Thyroid gland (tissue), 4 donors: ENCODE measurements around the gene DUOXA1. TPM values are rescaled to one million over a fixed set of nuclear protein-coding genes. Genes with fewer than 3 reads are reported as not detected.
A peak's percentile ranks its signal among the peaks of the same experiment; 100 is the strongest.

Experiments used
- DNase-seq, 2 donors: peaks; one replicate each; pipeline ENCODE4 v3.0.0-alpha.2; 2019
- H3K27ac ChIP-seq, 3 donors: fragments of 200-600 bp; sonication (generic); 1 replicate in 2 of 3; 2 replicates in 1 of 3; pipeline ENCODE4 v1.5.1; 2016 to 2019; ENCODE audit warnings: mild to moderate bottlenecking in 1 of 3, moderate library complexity in 1 of 3
- H3K27me3 ChIP-seq: fragments of 200-600 bp; sonication (generic); one replicate; pipeline ENCODE4 v1.5.1; 2019
- H3K36me3 ChIP-seq, 2 donors: fragments of 200-600 bp; sonication (generic); one replicate each; pipeline ENCODE4 v1.5.1; 2016 to 2019
- H3K4me1 ChIP-seq, 2 donors: fragments of 200-600 bp; sonication (generic); one replicate each; pipeline ENCODE4 v1.5.1; 2017 to 2019
- H3K4me3 ChIP-seq, 3 donors: fragments of 200-600 bp; sonication (generic); replicated peaks in 1 of 3; 1 replicate in 2 of 3; 2 replicates in 1 of 3; pipeline ENCODE4 v1.5.1; 2016; ENCODE audit warnings: mild to moderate bottlenecking in 1 of 3
- H3K9me3 ChIP-seq: fragments of 200-600 bp; sonication (generic); one replicate; pipeline ENCODE4 v1.5.1; 2017
- CTCF ChIP-seq, 6 experiments: fragments of 200-600 bp in 3 of 6; fragments of 450-650 bp in 3 of 6; sonication (generic) in 3 of 6; IDR thresholded peaks; one replicate each; pipeline ENCODE4 v1.5.1; 2016 to 2019; ENCODE audit warnings: antibody characterized with exemption in 6 of 6, mild to moderate bottlenecking in 2 of 6, inconsistent platforms in 1 of 6, moderate library complexity in 1 of 6
- POLR2A ChIP-seq, 2 donors: fragments of 450-650 bp; IDR thresholded peaks; one replicate each; pipeline ENCODE4 v1.6.1; 2017; ENCODE audit warnings: antibody characterized with exemption in 2 of 2, mild to moderate bottlenecking in 2 of 2, moderate library complexity in 1 of 2
- WGBS, 2 donors: methylation state at CpG; one replicate each; pipeline ENCODE4 v1.1.5; 2017; 5-methylcytosine and 5-hydroxymethylcytosine counted together
- intact Hi-C: fragments of 100-400 bp; cut with DNase I; formaldehyde crosslinking; loops from one replicate; pipeline ENCODE4 v1.15.1; 2023
- total RNA-seq, 4 donors: library from RNA; depleted of rRNA; stranded (reverse); fragments of >200 nt; gene quantifications; one replicate each; pipeline ENCODE4 v1.2.3, GENCODE V29; 2016

DUOXA1 gene
- total RNA-seq, 4 donors from 2014 or later, result 97.0 to 187 (median 150) TPM

GRCh38 chr15:45132844-45133560 is 3.3 kb upstream of the DUOXA1 start:
- WGBS, 2 donors, result 60 to 68% methylated on average over 3 of the region's 3 CpGs
- Histone ChIP-seq H3K9me3 (no peaks in the 10 kb centered on the region), H3K36me3 (peaks cover 4 to 6% of the 10 kb centered on the region in 2 donors), H3K27ac (peak overlapping the region; percentile 27 to 96 (median 90)), H3K27me3 (no peaks in the 10 kb centered on the region), H3K4me3 (no peak overlapping the region), H3K4me1 (peaks cover 48 to 53% of the 10 kb centered on the region in 2 donors)
- TF ChIP-seq POLR2A (IDR thresholded peaks at IDR 0.05) (no peak), CTCF (IDR thresholded peaks at IDR 0.05) (no peak)
- no peak for DNase-seq
- intact Hi-C loops, result no loop called here

- H3K27me3 ChIP-seq, result no peaks in the 10 kb centered on the region
- peaks cover 0 to 3% of the 10 kb centered on the region in 2 donors for H3K36me3 ChIP-seq
- no peak overlapping the region for H3K4me3 ChIP-seq
- DNase-seq, result peak; percentile 63 to 78
- TF ChIP-seq CTCF (IDR thresholded peaks at IDR 0.05) (no peak), POLR2A (IDR thresholded peaks at IDR 0.05) (peak in 1 of 2 donors; percentile 60)
- no peaks in the 10 kb centered on the region for H3K9me3 ChIP-seq
- intact Hi-C loops, result no loop called here
- H3K4me1 ChIP-seq, result peaks cover 56 to 58% of the 10 kb centered on the region in 2 donors
- WGBS, 2 donors, result 41 to 43% methylated on average over 3 of the region's 3 CpGs
- peak overlapping the region; percentile 79 to 96 (median 90) for H3K27ac ChIP-seq
Observed at GRCh38 chr15:45131510-45131909, 1.8 kb upstream of the DUOXA1 start.

GRCh38 chr15:45130291-45131000 is 767 bp upstream of the DUOXA1 start:
- H3K9me3 ChIP-seq, result no peaks in the 10 kb centered on the region
- peak overlapping the region; percentile 79 to 96 (median 90) for H3K27ac ChIP-seq
- peak; percentile 37 to 47 for DNase-seq
- TF ChIP-seq POLR2A (IDR thresholded peaks at IDR 0.05) (no peak), CTCF (IDR thresholded peaks at IDR 0.05) (no peak)
- H3K4me3 ChIP-seq, result peak overlapping the region in 2 of 3 donors; percentile 27 to 47
- no peaks in the 10 kb centered on the region for H3K36me3 ChIP-seq
- 38 to 57% methylated on average over 6 to 7 of the region's 7 CpGs for WGBS, 2 donors
- intact Hi-C loops, result no loop called here
- peaks cover 58 to 62% of the 10 kb centered on the region in 2 donors for H3K4me1 ChIP-seq
- H3K27me3 ChIP-seq, result no peaks in the 10 kb centered on the region

- Histone ChIP-seq H3K9me3 (no peaks in the 10 kb centered on the region), H3K4me3 (peak overlapping the region; percentile 6 to 47 (median 41)), H3K27me3 (no peaks in the 10 kb centered on the region), H3K36me3 (no peaks in the 10 kb centered on the region), H3K4me1 (peaks cover 55 to 62% of the 10 kb centered on the region in 2 donors), H3K27ac (peak overlapping the region; percentile 85 to 96 (median 90))
- peak; percentile 58 to 60 for DNase-seq
- WGBS, 2 donors, result 3 to 5% methylated on average over 37 to 45 of the region's 47 CpGs
- intact Hi-C loops, result no loop called here
- TF ChIP-seq CTCF (IDR thresholded peaks at IDR 0.05) (no peak), POLR2A (IDR thresholded peaks at IDR 0.05) (no peak)
Observed at GRCh38 chr15:45128971-45129639, 574 bp downstream of the DUOXA1 start.
